ENCODE measurements around the gene PPP2R3B.

Gene PPP2R3B

GRCh38 chrX:313546-313945 is 73.2 kb downstream of the PPP2R3B start:
- Histone ChIP-seq H3K9me2 (replicated peaks; ENCODE audit: control insufficient read depth, low read length) (no peaks in the 10 kb centered on the region), H3K4me2 (ENCODE audit: low read length) (no peak overlapping the region), H3K79me2 (ENCODE audit: control insufficient read depth, low read length) (peaks cover 17% of the 10 kb centered on the region), H3F3A (ENCODE audit: control insufficient read depth, insufficient read depth) (peaks cover 3% of the 10 kb centered on the region; the same call in 1 of the 2 replicates), H3K4me1 (ENCODE audit: control insufficient read depth, low read length) (peaks cover 8% of the 10 kb centered on the region), H4K20me1 (ENCODE audit: control insufficient read depth, insufficient read depth, low read depth, low read length) (0 out of 2 replicates have a peak, but pooled peaks cover 6% of the 10 kb centered on the region), H3K4me3 (ENCODE audit: low read length) (no peak overlapping the region), H3K36me3 (ENCODE audit: control insufficient read depth, low read length) (peaks cover 69% of the 10 kb centered on the region), H3K27ac (ENCODE audit: low read depth, low read length) (no peak overlapping the region), H3K27me3 (ENCODE audit: control insufficient read depth, low read length) (no peaks in the 10 kb centered on the region), H3K9me3 (ENCODE audit: control insufficient read depth, insufficient read depth, low read length) (no peaks in the 10 kb centered on the region)
- TF ChIP-seq CTCF (IDR thresholded peaks at IDR 0.05; ENCODE audit: low read depth, low read length, poor library complexity, severe bottlenecking) (no peak), EZH2phosphoT487 (IDR thresholded peaks at IDR 0.05; ENCODE audit: borderline replicate concordance, low read length) (no peak)

- Histone ChIP-seq H3K9me3 (ENCODE audit: control insufficient read depth, insufficient read depth, low read length) (no peaks in the 10 kb centered on the region), H3K27ac (ENCODE audit: low read depth, low read length) (no peak overlapping the region), H3K36me3 (ENCODE audit: control insufficient read depth, low read length) (peaks cover 77% of the 10 kb centered on the region), H3K9me2 (replicated peaks; ENCODE audit: control insufficient read depth, low read length) (no peaks in the 10 kb centered on the region), H3K27me3 (ENCODE audit: control insufficient read depth, low read length) (no peaks in the 10 kb centered on the region), H3K4me3 (ENCODE audit: low read length) (no peak overlapping the region), H3K79me2 (ENCODE audit: control insufficient read depth, low read length) (peaks cover 17% of the 10 kb centered on the region), H3K4me2 (ENCODE audit: low read length) (no peak overlapping the region), H3K4me1 (ENCODE audit: control insufficient read depth, low read length) (peaks cover 8% of the 10 kb centered on the region), H4K20me1 (ENCODE audit: control insufficient read depth, insufficient read depth, low read depth, low read length) (0 out of 2 replicates have a peak, but pooled peaks cover 6% of the 10 kb centered on the region), H3F3A (ENCODE audit: control insufficient read depth, insufficient read depth) (peaks cover 3% of the 10 kb centered on the region; the same call in 1 of the 2 replicates)
- TF ChIP-seq CTCF (IDR thresholded peaks at IDR 0.05; ENCODE audit: low read depth, low read length, poor library complexity, severe bottlenecking) (no peak), EZH2phosphoT487 (IDR thresholded peaks at IDR 0.05; ENCODE audit: borderline replicate concordance, low read length) (no peak)
Measured at GRCh38 chrX:312621-313331, 73.9 kb downstream of the PPP2R3B start.

DNA sequence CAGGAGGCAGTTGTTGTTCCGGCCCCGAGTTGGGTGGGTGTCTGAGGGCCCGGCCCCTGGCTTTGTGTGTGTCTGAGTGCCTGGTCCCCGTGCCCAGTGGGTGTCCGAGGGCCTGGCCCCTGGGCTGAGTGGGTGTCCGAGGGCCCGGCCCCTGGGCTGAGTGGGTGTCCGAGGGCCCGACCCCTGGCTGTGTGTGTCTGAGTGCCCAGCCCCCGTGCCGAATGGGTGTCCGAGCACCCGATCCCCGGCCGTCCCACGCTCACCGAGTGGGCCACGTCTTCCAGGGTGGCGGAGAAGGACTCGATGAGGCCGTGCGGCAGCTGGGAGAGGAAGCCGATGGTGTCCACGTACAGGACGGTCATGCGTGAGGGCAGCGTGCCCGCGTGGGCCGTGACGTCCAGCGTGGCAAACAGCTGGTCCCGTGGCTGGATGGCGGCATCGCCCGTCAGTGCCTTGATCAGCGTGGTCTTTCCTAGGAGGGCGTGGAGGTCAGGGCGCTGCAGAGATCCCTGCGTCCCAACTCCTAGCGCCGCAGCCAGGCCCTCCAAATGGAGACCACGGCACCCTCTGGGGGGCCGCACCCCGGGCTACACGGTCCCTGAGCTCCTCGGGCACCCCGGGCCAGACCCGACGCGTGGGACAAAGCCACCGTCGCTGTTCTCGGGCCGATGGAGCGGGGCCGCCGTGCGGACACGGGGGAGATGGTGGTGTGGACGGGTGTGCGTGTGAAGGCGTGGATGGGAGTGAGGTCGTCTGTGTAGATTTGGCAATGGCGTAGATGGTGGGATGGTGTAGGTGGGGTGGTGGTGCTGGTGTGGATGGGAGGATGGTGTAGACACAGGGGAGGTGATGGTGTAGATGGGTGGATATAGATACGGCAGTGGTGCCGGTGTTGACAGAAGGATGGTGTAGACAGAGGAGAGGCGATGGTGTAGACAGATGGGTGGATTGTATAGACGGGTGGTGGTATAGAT is 75.3 kb downstream of the PPP2R3B start:
- Histone ChIP-seq H4K20me1 (ENCODE audit: control insufficient read depth, insufficient read depth, low read depth, low read length) (peaks cover 7% of the 10 kb centered on the region), H3K27me3 (ENCODE audit: control insufficient read depth, low read length) (no peaks in the 10 kb centered on the region), H3K79me2 (ENCODE audit: control insufficient read depth, low read length) (peaks cover 16% of the 10 kb centered on the region), H3K9me3 (ENCODE audit: control insufficient read depth, insufficient read depth, low read length) (no peaks in the 10 kb centered on the region), H3F3A (ENCODE audit: control insufficient read depth, insufficient read depth) (no peaks in the 10 kb centered on the region), H3K9me2 (replicated peaks; ENCODE audit: control insufficient read depth, low read length) (no peaks in the 10 kb centered on the region), H3K4me1 (ENCODE audit: control insufficient read depth, low read length) (no peaks in the 10 kb centered on the region), H3K36me3 (ENCODE audit: control insufficient read depth, low read length) (peaks cover 81% of the 10 kb centered on the region), H3K27ac (ENCODE audit: low read depth, low read length) (no peak overlapping the region), H3K4me2 (ENCODE audit: low read length) (no peak overlapping the region), H3K4me3 (ENCODE audit: low read length) (no peak overlapping the region)
- TF ChIP-seq CTCF (IDR thresholded peaks at IDR 0.05; ENCODE audit: low read depth, low read length, poor library complexity, severe bottlenecking), result no peak
- no peak for TF ChIP-seq EZH2phosphoT487 (IDR thresholded peaks at IDR 0.05; ENCODE audit: borderline replicate concordance, low read length)

Measured in DOHH2 (cell line).